ENCODE results near the gene ACADSB.

ACADSB gene

DNA sequence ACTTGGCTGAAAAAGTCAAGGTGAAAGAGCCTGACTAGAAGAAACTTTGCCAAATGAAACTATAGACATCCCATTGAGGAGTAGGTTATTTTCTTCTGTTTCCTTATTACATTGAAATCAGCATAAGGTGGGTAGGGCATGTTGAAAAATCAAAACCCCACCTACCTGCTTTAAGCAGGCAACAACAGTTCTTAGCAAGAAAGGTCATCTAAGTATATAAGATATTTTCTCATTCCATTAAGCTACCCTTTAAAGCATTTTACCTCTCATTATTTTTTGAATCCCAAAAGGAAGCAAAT lies 30.8 kb downstream of the ACADSB start:
- no peak for DNase-seq (ENCODE audit: low read depth, low spot score)

GRCh38 chr10:123042708-123043408 lies 34.1 kb downstream of the ACADSB start:
- no peak for DNase-seq (ENCODE audit: low read depth, low spot score)

DNA sequence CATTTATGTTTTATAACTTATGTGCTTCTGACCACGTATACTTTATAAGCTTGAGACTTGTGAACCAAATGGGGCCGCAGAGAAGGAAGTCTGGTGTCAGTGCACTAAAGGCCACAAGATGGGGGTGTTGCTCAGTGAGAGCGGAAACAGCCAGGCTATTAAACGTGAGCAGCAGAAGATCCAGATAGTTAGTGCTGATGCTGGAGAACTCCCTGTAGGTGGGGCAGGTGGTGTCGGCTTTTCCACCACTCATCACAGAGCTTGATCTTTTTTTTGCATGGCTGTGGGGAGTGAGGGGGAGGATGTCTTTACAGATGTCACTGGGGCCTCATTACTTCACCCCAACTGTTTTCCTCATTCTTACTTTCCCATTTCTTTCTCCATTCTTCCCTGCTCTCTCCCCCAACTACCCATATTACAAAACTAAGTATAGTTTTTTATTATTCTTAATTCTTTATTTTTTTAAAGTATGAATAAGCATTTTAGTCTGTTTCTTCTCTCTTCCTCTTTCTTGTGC lies 34.7 kb downstream of the ACADSB start:
- no peak for DNase-seq (ENCODE audit: low read depth, low spot score)

DNA sequence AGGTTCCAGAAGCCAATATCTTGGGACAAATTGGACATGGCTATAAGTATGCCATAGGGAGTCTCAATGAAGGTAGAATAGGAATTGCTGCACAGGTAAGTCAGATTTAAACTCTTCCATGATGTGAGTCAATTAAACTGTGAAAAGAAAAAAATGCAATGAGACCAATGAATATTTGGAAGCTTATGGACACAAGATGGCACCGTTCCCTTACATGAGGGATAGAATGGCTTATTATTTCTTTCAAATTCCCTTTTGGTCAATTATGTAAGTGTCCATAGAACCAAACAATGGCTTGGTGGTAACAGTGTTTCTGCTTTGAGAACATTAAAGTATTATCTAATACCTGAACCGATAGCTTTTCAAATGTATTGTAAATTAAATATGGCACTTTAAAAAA lies 35.6 kb downstream of the ACADSB start:
- no peak for DNase-seq (ENCODE audit: low read depth, low spot score)

GRCh38 chr10:123045961-123046731 lies 37.3 kb downstream of the ACADSB start:
- no peak for DNase-seq (ENCODE audit: low read depth, low spot score)

GRCh38 chr10:123057968-123058367 lies 49.2 kb downstream of the ACADSB start:
- DNase-seq (ENCODE audit: low read depth, low spot score): no peak

DNA sequence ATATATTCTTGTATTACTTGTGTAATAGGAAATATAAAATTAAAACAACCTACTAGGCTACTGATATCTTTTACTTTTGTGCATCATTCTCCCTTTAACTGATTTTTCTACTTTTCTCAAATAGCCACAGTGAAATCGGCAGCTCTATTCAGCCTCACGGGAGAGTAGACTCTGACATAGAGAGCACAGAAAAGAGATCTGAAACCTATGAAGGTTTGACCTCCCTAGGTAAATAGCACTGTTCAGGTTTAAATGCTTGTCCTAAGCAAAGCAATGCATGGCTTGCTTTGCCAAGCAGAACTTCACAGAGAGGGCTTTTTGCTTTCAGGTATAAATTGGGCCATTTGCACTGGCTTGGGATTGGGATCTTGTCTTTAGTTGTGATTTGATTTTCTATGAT lies 53.1 kb downstream of the ACADSB start:
- no peak for DNase-seq (ENCODE audit: low read depth, low spot score)

DNA sequence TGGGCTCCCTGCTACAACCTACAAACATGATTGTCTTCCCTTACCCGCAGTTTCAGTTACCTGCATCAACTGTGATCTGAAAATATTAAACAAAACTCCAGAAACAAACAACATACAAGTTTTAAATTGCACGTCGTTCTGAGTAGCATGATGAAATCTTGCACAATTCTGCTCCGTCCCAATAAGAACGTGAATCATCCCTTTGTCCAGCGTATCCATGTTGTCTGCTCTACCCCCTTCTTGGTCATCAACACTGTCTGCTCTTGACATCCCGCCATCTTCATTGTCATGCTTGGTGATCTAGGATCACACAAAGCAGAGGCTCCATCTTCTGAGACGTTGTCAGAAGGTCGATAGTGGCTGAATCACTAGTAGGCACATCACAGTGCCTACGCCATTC lies 53.9 kb downstream of the ACADSB start:
- no peak for DNase-seq (ENCODE audit: low read depth, low spot score)

- DNase-seq (ENCODE audit: low read depth, low spot score): no peak
Observed at GRCh38 chr10:123068087-123068853, 59.5 kb downstream of the ACADSB start.

DNA sequence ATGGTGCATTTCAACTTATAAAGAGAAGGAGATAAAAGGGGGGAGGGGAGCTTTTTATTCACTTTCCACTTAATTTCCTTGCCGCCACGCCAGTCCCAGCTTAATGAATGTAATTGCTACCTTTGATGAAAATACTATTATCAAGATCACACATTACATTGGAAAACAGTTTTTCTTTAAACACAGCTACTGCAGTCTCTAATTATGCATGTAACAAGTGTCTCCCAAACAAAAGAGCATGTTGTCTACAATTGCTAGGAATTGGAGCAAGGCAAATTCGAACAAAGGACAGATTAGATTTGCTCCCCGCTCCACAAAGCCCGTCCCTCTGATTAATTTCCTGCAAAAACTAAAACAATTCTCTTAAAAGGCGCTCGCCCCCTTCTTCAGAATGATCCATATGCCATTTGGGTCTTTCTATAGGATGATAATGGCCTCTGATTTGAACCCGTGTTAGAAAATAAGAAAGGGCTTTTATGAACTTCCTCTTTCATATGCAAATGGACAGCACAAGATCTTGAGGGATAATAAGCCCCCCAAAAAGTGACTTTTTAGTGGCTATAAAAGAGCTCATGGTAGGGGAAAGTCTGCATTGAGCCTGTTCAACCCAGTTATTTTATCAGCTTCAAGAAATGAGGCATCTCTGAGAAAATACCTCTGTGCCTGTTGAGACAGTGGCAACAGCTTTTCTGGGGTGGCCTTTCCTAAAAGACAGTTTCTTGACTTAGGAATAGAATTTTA lies 60.6 kb downstream of the ACADSB start:
- no peak for DNase-seq (ENCODE audit: low read depth, low spot score)

DNA sequence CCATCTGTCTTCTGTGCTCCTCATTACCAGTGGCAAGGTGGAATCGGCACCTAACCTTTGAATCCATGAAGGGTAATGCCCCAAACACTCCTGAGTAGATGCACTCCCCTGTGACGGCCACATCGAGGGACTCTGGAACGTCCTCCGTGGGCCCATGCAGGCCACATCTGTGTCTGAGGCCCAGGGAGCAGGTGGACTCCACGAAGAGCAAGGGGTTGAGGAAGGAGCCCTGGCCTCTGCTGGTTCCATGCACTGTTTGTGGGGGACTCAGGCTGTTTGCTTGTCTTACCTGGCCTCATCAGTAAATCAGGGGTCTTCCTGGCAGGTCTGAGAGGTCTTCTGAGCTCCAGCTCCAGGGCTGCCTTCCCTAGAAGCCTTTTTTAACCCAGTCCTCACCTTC lies 64.4 kb downstream of the ACADSB start:
- DNase-seq (ENCODE audit: low read depth, low spot score): no peak

- DNase-seq (ENCODE audit: low read depth, low spot score): no peak
Observed at GRCh38 chr10:123074215-123074614, 65.4 kb downstream of the ACADSB start.

- no peak for DNase-seq (ENCODE audit: low read depth, low spot score)
Observed at GRCh38 chr10:123081896-123082295, 73.1 kb downstream of the ACADSB start.

DNA sequence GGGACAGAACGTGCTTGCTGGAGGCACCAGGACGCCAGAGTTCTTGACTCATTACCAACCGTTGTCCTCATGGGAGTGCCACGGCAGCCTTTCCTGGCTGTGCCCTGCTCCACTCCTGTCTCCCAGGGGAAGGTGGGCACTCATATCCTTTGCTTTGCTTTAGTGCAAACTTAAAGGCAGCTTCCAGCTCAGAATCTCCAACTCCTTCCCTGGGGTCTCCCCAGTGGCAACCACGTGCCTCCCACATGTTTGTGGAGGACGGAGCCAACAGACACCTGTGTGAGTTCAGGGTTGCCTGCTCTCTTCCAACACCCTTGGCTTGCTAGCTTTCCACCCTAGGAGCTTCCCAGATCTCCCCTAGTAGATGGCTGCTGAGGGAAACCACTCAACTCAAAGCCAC lies 75.0 kb downstream of the ACADSB start:
- DNase-seq (ENCODE audit: low read depth, low spot score): no peak

GRCh38 chr10:123086281-123086680 lies 77.5 kb downstream of the ACADSB start:
- no peak for DNase-seq (ENCODE audit: low read depth, low spot score)

DNA sequence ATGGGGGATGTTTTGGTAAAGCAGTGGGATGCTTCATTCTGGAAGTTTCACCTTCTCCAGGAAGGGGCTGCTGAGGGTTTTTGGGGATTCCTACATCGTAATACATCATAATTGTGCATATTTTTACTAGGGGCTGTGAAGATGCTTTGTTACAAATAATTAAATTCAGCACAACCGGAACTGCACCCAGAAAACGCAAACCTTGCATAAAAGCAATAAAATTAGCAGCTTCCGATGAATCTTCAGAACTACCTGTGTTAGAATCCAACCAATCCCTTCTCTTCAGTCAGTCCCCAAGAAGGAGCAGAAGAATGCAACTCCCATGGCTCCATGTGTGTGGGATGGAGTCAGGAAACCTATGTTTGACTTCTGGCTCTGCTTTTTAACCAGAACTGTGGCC lies 78.5 kb downstream of the ACADSB start:
- DNase-seq (ENCODE audit: low read depth, low spot score): no peak

- DNase-seq (ENCODE audit: low read depth, low spot score): no peak
Observed at GRCh38 chr10:123087786-123088185, 79.0 kb downstream of the ACADSB start.

- no peak for DNase-seq (ENCODE audit: low read depth, low spot score)
Observed at GRCh38 chr10:123092635-123093414, 84.0 kb downstream of the ACADSB start.

DNA sequence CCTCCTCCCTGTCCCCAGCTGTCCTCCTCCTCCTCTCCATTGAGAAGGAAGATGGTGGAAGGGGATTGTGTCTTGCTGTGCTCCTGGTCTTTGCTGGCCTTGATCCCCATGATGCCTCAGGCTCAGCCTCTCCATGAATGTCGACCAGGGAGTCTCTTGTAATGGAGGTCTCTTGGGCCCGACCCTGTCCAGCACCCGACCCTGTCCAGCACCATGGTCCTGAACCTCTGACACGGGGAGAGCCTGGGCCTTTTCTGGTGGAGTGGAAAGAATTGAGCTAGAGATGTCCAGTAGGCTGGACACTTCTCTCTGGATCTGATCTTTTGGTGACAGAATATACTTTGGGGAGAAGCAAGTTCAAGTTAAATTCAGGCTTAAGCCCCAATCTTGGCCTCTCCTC lies 84.7 kb downstream of the ACADSB start:
- DNase-seq (ENCODE audit: low read depth, low spot score): no peak

DNA sequence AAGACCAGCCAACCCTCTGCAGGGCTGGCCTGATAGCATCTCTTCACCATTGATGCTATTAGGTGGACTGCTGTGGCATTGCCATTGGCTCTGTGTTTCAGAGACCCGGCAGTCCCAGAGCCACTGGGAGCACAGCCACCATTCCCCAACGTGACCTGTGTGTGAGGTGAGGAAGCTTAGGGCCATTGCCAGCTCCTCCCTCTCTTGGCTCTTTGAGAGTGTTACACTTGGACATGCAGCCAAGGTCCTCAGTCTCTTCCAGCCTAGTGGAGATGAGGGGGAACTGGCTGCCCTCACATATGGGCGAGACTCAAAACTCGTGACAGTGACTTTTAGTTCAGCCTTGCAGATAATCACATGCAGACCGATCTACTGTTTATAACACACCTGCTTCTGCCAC lies 87.6 kb downstream of the ACADSB start:
- no peak for DNase-seq (ENCODE audit: low read depth, low spot score)

GRCh38 chr10:123097039-123097438 lies 88.2 kb downstream of the ACADSB start:
- no peak for DNase-seq (ENCODE audit: low read depth, low spot score)
